Thyroid gland (tissue), 4 donors: Measurements from ENCODE around the gene SLC4A8. TPM values are rescaled to one million over a fixed set of nuclear protein-coding genes. Genes with fewer than 3 reads are reported as not detected.

Source experiments
- DNase-seq, 2 donors: peaks; one replicate each; pipeline ENCODE4 v3.0.0-alpha.2; 2019
- H3K27ac ChIP-seq, 3 donors: fragments of 200-600 bp; sonication (generic); 1 replicate in 2 of 3; 2 replicates in 1 of 3; pipeline ENCODE4 v1.5.1; 2016 to 2019; ENCODE audit warnings: mild to moderate bottlenecking in 1 of 3, moderate library complexity in 1 of 3
- H3K27me3 ChIP-seq: fragments of 200-600 bp; sonication (generic); one replicate; pipeline ENCODE4 v1.5.1; 2019
- H3K36me3 ChIP-seq, 2 donors: fragments of 200-600 bp; sonication (generic); one replicate each; pipeline ENCODE4 v1.5.1; 2016 to 2019
- H3K4me1 ChIP-seq, 2 donors: fragments of 200-600 bp; sonication (generic); one replicate each; pipeline ENCODE4 v1.5.1; 2017 to 2019
- H3K4me3 ChIP-seq, 3 donors: fragments of 200-600 bp; sonication (generic); replicated peaks in 1 of 3; 1 replicate in 2 of 3; 2 replicates in 1 of 3; pipeline ENCODE4 v1.5.1; 2016; ENCODE audit warnings: mild to moderate bottlenecking in 1 of 3
- H3K9me3 ChIP-seq: fragments of 200-600 bp; sonication (generic); one replicate; pipeline ENCODE4 v1.5.1; 2017
- CTCF ChIP-seq, 6 experiments: fragments of 200-600 bp in 3 of 6; fragments of 450-650 bp in 3 of 6; sonication (generic) in 3 of 6; IDR thresholded peaks; one replicate each; pipeline ENCODE4 v1.5.1; 2016 to 2019; ENCODE audit warnings: antibody characterized with exemption in 6 of 6, mild to moderate bottlenecking in 2 of 6, inconsistent platforms in 1 of 6, moderate library complexity in 1 of 6
- POLR2A ChIP-seq, 2 donors: fragments of 450-650 bp; IDR thresholded peaks; one replicate each; pipeline ENCODE4 v1.6.1; 2017; ENCODE audit warnings: antibody characterized with exemption in 2 of 2, mild to moderate bottlenecking in 2 of 2, moderate library complexity in 1 of 2
- WGBS, 2 donors: methylation state at CpG; one replicate each; pipeline ENCODE4 v1.1.5; 2017; 5-methylcytosine and 5-hydroxymethylcytosine counted together
- intact Hi-C: fragments of 100-400 bp; cut with DNase I; formaldehyde crosslinking; loops from one replicate; pipeline ENCODE4 v1.15.1; 2023
- total RNA-seq, 4 donors: library from RNA; depleted of rRNA; stranded (reverse); fragments of >200 nt; gene quantifications; one replicate each; pipeline ENCODE4 v1.2.3, GENCODE V29; 2016

SLC4A8 gene
- total RNA-seq, 4 donors from 2014 or later = 0.33 to 1.5 (median 0.62) TPM

- 83 to 87% methylated on average over 3 of the region's 3 CpGs for WGBS, 2 donors
- H3K27me3 ChIP-seq = no peaks in the 10 kb centered on the region
- H3K4me1 ChIP-seq = no peaks in the 10 kb centered on the region
- TF ChIP-seq CTCF (IDR thresholded peaks at IDR 0.05) (no peak), POLR2A (IDR thresholded peaks at IDR 0.05) (no peak)
- no peak overlapping the region for H3K27ac ChIP-seq
- no peak overlapping the region for H3K4me3 ChIP-seq
- no peaks in the 10 kb centered on the region for H3K36me3 ChIP-seq
- no peak for DNase-seq
- H3K9me3 ChIP-seq = no peaks in the 10 kb centered on the region
- intact Hi-C loops = no loop called here
Measured at GRCh38 chr12:51529651-51529970, 105.0 kb downstream of the SLC4A8 start.

- DNase-seq = no peak
- Histone ChIP-seq H3K4me3 (no peak overlapping the region), H3K36me3 (no peaks in the 10 kb centered on the region), H3K27ac (no peak overlapping the region), H3K4me1 (no peaks in the 10 kb centered on the region), H3K27me3 (no peaks in the 10 kb centered on the region), H3K9me3 (no peaks in the 10 kb centered on the region)
- intact Hi-C loops = loop anchor here (5.0 kb wide), 2 partner anchors 103 to 263 kb away; no protein-coding TSS in a partner anchor
- WGBS, 2 donors = 89 to 94% methylated on average over 4 of the region's 4 CpGs
- no peak for TF ChIP-seq POLR2A (IDR thresholded peaks at IDR 0.05)
- TF ChIP-seq CTCF (IDR thresholded peaks at IDR 0.05) = no peak
Measured at GRCh38 chr12:51530208-51530607, 105.6 kb downstream of the SLC4A8 start.

GRCh38 chr12:51531284-51531977, 106.8 kb downstream of the SLC4A8 start:
- DNase-seq = no peak
- no peaks in the 10 kb centered on the region for H3K27me3 ChIP-seq
- no peaks in the 10 kb centered on the region for H3K9me3 ChIP-seq
- no peaks in the 10 kb centered on the region for H3K36me3 ChIP-seq
- H3K4me3 ChIP-seq = no peak overlapping the region
- TF ChIP-seq POLR2A (IDR thresholded peaks at IDR 0.05) = no peak
- TF ChIP-seq CTCF (IDR thresholded peaks at IDR 0.05) = no peak
- WGBS, 2 donors = 61 to 66% methylated on average over 10 to 11 of the region's 11 CpGs
- intact Hi-C loops = loop anchor here (5.0 kb wide), 2 partner anchors 104 to 264 kb away; no protein-coding TSS in a partner anchor
- H3K4me1 ChIP-seq = no peaks in the 10 kb centered on the region
- H3K27ac ChIP-seq = no peak overlapping the region

- no peaks in the 10 kb centered on the region for H3K4me1 ChIP-seq
- H3K9me3 ChIP-seq = no peaks in the 10 kb centered on the region
- H3K36me3 ChIP-seq = no peaks in the 10 kb centered on the region
- WGBS, 2 donors = 2 to 3% methylated on average over 11 of the region's 11 CpGs
- no peak for TF ChIP-seq POLR2A (IDR thresholded peaks at IDR 0.05)
- TF ChIP-seq CTCF (IDR thresholded peaks at IDR 0.05) = peak; percentile 41 to 88 (median 74)
- no peak overlapping the region for H3K27ac ChIP-seq
- intact Hi-C loops = loop anchor here (5.0 kb wide), 2 partner anchors 105 to 265 kb away; no protein-coding TSS in a partner anchor
- no peak overlapping the region for H3K4me3 ChIP-seq
- no peaks in the 10 kb centered on the region for H3K27me3 ChIP-seq
- peak; percentile 74 to 81 for DNase-seq
Measured at GRCh38 chr12:51531978-51532497, 107.4 kb downstream of the SLC4A8 start.

- Histone ChIP-seq H3K36me3 (no peaks in the 10 kb centered on the region), H3K27me3 (no peaks in the 10 kb centered on the region), H3K27ac (no peak overlapping the region), H3K4me3 (no peak overlapping the region), H3K4me1 (no peaks in the 10 kb centered on the region), H3K9me3 (no peaks in the 10 kb centered on the region)
- 22 to 26% methylated on average over 1 of the region's 1 CpG for WGBS, 2 donors
- TF ChIP-seq CTCF (IDR thresholded peaks at IDR 0.05) = no peak
- TF ChIP-seq POLR2A (IDR thresholded peaks at IDR 0.05) = no peak
- no peak for DNase-seq
- intact Hi-C loops = loop anchor here (5.0 kb wide), 2 partner anchors 106 to 266 kb away; no protein-coding TSS in a partner anchor
Measured at GRCh38 chr12:51533799-51534198, 109.2 kb downstream of the SLC4A8 start.
